HG02642 (cell line): ENCODE measurements around the gene PLCXD1.
"Not testable (repeated sequence)": the region's sequence is repeated elsewhere in the genome, so short reads cannot be mapped to it uniquely, and the experiment has no call there.

Experiments used
- ATAC-seq: cut with Tn5 transposase; IDR thresholded peaks from one replicate; pipeline ENCODE4 v1.9.1; 2021; ENCODE audit warnings: mild to moderate bottlenecking; ENCODE audit not compliant: unreplicated experiment, poor library complexity

The PLCXD1 gene

DNA sequence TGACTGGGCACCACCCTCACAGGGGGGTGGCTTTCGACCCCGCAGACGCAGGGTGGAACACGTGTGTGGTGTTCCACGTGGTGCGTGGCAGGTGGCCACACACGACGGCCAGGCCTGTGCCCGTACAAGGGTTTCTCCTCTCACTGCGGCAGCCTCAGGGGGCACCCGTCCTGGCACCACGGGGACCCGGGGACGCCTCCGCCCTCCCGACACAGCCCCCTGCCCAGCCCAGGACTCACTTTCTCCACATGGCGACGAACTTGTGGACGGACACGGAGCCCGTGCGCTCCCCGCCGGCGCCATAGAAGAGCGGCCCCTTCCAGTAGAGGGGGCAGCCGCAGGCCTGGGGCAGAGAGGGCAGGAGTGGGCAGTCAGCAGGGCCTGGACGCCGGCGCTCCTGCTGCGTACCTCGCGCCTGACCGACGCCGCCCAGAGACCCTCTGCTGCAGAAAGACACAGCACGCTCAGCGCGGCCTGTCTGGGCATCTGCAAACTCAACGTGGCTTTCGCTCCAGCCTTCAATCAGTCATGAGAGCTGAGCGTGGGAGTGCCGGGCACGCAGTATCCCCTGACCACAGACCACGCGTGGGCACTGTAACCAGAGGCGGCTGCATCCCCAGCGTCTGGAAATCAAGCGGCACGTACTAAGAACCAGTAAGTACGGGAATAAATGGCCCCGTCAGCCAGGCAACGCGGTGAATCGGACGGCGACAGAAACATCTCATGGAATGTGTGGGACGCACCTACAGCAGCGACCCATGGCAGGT, 66.4 kb downstream of the PLCXD1 start:
- ATAC-seq: no peak

DNA sequence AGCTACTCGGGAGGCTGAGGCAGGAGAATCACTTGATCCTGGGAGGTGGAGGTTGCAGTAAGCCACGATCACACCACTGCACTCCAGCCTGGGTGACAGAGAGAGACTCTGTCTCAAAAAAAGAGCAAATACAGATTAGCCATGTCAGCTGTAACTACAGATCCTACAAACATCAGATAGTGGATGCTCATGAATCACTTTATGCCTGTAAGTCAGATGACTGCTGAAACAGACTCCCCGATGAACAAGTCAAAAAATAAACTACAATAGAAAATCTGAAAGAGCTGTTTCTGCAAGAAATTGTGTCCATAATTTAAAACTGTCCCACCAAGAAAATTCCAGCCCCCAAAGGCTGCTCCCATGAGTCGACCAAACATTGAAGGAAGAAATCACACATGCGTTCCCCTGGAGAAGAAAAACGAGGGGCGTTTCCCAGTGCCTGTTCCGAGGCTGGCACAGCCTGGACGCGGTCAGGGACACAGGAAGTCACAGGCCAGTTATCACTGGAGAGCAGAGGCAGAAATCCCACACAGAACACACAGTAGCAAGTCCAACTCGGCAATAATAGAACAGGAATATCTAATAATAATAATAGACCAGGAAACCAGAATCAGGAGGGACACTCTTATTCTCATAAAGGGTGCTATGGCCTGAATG, 67.4 kb downstream of the PLCXD1 start:
- no peak for ATAC-seq

DNA sequence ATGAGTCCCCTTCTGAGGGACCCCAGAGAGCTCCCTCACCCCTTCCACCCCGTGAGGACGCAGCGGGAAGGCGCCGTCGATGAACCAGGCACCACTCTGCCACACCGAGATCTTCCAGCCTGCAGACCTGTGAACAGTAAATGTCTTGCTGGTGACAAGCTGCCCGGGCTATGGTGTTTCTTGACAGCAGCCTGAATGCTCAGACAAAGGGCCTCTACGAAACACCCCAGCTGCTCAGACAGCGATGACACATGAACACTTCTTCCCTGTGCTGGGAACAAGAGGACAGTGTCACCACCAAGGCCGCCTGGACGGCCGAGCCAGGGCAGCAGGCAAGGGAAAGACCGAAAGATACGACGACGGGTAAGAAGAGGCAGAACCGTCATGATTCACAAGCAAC, 68.0 kb downstream of the PLCXD1 start:
- ATAC-seq: no peak

DNA sequence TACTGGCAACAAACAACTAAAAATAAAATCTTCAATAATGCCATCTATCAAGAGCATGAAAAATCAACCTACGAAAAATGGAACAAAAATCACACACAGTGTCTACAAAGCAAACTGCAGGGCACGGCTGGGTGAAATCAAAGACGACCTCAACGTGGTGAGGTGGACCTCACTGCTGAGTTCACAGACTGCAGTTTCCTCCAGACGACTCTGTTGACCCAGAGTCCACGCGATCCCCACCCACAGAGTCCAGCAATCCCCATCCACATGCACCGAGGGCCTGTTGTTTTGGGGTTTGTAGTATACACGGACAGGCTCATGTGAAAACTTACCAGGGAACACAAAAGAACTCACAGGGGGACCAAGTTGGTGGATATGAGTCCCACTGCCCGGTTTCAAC, 68.5 kb downstream of the PLCXD1 start:
- no peak for ATAC-seq

DNA sequence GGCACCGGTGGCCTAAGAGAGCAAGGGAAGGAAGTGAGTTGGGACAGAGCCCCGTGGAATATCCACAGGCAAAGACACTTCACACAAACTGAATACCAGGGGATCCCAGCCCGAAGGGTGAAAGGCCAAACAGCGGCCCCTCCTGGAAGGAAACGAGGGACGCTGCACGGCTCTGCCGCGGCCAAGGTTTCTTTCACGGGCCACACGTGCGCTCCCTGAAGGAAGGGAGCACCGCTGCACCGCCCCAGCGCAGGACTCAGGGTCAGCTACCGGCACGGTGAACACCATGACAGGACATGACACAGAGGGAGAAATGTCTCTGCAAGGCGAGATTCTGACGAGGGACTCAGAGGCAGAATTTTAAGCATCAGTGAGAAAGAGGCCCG, 69.0 kb downstream of the PLCXD1 start:
- ATAC-seq: no peak

DNA sequence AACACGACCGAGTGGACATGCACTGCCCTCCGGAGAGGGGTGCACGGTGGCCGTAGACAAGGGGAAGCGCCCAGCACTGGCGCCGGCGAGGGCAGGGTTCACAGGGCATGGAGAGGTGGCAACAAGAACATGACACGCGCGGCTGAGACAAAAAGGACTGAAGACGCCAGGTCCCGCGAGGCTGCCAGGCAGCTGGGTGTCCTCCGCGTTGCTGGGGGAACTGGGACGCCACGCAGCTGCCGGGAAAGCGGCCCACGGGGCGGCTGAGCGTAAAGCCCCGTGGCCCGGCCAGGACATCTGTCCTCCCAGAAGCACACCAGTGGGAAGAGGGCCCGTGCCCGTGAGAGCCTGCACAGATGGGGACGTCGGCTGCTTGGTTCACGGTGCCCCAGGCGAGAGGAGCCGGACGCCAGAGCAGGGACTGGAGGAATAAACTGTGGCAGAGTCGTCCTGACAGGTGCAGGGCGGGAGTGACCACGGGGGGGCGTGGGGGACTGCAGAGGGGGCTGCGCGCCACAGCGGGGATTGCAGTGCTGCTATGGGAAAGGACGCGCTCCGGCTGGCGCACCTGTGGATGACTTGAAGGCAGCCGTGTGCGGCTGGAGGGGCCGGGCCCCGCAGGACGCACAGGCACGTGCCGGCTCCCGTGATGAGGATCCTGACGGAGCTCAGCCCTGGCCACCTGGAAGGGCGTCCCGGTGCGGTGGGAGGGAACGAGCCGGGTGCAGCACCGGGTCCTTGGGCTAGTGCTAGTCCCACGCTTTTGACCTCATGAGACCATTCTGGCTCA, 69.5 kb downstream of the PLCXD1 start:
- ATAC-seq: no peak

DNA sequence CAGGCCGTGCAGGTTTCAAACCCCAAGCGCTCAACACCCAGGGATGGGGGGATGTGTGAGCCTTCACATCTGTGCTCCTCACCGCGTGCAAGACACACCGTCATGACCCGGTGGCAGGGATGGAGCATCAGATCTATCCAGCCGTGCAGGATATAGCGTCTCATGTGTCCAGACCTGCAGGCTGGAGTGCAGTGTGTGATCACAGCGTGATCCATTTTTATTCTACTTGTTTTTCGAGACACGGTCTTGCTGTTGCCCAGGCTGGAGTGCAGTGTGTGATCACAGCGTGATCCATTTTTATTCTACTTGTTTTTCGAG, 70.1 kb downstream of the PLCXD1 start:
- ATAC-seq: not testable (repeated sequence)

DNA sequence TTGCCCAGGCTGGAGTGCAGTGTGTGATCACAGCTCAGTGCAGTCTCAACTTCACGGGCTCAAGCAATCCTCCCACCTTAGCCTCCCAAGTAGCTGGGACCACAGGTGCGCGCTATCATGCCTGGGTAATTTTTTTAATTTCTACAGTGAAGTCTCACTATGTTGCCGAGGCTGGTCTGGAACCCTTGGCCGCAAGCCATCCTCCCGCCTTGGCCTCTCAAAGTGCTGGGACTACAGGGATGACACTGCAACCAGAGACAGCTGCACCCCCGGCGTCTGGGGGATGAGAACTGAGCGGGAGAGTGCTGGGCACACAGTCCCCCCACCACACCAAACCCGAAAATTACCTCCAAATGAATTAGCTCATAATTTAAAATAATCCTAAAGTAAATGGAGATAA, 70.6 kb downstream of the PLCXD1 start:
- no peak for ATAC-seq

DNA sequence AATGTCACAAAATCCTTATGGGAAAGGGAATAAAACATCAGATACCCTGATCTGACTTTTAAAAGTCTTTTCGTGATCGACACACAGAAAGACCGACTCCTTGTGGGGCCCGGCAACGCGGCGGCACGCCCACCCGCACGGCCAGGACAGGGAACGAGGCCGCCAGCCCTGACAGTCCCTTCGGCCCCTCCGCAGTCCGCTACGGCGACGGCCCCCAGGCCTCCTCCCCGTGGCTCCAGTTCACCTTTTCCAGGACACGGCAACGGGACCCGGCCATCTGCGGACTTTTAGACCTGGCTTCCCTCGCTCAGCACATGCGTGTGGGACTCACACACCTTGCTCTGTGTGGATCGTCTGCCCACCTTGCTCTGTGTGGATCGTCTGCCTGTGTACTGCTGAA, 71.0 kb downstream of the PLCXD1 start:
- ATAC-seq: no peak

DNA sequence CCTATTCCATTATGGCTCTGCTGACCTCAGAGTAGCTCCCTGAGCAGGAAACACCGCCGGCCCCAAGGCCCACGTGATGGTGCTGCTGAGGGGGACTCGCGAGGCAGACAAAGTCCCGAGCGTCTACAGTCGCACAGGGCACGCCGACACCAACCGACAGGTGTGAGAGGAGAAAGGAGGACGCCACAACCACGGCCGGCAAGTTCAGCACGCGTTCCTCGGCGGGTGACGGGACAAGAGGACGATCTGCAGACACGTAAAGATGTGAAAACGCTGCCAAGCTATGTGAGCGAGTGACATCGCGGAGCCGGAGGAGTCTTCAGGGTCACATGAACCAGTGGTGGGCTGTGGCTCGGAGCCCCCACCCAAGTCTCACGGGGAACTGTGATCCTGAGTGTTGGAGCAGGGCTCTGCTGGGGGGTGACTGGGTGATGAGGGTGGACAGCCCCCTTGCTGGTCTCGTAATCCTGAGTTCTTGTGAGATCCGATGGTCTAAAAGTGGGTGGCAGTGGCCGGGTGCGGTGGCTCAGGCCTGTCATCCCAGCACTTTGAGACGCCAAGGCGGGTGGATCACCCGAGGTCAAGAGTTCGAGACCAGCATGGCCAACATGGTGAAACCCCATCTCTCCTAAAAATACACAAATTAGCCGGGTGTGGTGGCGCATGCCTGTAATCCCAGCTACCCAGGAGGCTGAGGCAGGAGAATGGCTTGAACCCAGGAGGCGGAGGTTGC, 71.6 kb downstream of the PLCXD1 start:
- no peak for ATAC-seq
